HG03565 (cell line): ENCODE data around the gene COL6A6.
"Not testable (repeated sequence)": the region's sequence is repeated elsewhere in the genome, so short reads cannot be mapped to it uniquely, and the experiment has no call there.

ENCODE experiments used
- ATAC-seq: cut with Tn5 transposase; IDR thresholded peaks from one replicate; pipeline ENCODE4 v1.9.1; 2021; ENCODE audit warnings: mild to moderate bottlenecking, moderate library complexity; ENCODE audit not compliant: unreplicated experiment

COL6A6 gene

DNA sequence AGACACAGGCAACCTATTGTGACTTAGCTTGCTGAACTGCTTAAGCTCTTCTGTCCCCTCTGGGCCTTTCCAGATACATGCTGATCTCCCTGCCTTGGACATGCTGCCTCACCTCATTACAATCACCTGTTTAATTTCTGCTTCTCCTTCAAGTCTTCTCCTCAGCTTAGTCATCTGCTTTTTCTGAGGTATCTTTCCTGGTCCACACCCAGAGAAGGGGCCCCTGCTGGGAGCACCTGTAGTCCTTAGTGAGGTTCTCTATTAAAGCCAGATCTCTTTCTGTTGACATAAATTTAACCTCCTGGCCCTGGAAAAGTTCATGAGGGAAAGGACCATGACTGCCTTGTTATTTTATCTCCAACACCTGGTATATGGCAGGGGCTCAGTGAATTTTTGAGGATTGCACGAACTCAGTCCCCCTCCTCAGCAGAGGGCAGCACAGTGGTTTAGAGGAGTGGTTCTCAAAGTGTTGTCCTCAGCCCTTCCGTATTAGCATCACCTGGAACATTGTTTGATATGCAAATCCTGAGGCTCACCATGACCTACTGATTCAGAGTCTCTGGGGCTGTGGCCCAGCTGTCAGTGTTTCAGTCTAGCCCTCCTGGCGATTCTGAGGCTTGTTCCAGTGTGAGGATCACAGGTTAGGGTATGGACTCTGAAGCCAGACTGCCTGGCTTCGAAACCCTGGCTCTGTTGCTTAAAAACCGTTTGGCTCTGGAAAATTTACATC, 12.7 kb downstream of the COL6A6 start:
- ATAC-seq: no peak

DNA sequence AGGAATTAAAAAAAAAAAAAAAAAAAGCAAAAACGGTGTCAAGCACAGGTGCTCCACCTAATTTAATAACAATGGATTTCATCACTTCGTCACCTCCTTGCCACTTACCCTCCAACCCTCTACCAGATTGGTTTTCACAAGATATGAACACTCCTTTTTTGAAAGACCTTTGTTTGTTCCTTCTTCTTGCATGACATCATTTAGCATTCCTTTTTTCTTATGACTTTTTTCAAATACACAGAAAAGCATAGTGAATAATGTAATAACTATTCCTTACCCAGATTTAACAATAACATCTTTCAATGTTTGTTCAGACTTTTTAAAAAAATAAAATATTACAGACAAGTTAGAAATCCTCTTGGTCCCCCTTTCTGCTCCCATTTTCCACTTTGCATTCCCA, 16.3 kb downstream of the COL6A6 start:
- no peak for ATAC-seq

DNA sequence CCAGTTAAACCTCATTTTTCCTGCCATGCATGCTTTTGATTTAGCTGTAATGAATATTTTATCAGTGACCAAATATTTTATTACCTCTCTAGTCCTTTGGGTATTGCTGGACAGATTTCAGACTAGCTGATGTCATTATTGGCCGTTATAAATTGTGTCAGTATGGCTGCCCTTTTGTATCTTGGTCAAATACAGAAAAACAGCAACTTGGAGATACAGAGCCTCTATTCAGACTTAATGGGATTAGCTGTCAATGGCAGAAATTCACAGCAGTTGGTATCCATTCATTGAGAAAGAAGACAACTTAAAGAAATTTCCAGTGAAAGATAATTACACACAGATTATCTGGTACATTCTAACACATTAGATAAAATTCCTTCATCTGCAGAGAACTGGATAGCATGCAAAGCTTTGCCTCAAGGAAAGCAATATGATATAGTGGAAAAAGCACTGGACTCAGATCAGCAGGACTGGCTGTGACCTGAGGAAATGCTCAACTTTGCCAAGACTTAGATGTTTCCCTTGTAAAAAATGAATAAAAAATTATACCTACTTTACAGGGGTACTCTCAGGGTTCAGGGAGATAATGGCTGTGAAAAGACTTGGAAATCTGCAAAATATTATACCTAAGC, 20.8 kb downstream of the COL6A6 start:
- no peak for ATAC-seq

DNA sequence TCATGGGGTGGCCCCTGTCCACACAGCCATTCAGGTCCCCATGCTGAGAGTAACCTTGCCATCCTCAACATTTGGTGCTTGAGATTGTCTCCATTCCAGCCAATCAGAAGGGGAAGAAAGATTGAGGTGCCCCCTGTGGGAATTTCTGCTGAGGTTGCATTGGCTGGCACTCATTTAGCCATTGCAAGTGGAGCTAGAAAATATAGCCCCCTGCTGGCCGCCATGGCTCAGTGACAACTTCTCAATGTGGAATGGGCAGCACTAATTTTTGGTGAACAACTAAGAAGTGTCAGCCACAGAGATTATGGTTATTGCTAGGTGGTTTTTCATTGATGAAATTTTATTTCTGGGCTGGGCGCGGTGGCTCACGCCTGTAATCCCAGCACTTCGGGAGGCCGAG, 22.0 kb downstream of the COL6A6 start:
- no peak for ATAC-seq

DNA sequence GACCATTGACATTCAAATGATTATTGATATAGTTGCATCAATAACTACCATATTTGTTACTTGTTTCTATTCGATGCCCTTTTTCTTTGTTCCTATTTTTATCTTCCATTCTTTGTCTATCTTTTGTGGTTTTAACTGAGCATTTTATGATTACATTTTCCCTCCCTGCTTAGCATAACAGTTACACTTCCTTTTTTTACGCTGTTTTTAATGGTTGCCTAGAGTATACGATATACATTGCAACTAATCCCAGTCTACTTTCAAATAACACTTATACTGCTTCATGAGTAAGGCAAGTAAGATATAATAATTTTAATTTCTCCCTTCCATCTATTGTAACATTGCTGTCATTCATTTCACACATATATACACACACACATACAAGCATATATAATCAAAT, 26.3 kb downstream of the COL6A6 start:
- ATAC-seq: no peak

DNA sequence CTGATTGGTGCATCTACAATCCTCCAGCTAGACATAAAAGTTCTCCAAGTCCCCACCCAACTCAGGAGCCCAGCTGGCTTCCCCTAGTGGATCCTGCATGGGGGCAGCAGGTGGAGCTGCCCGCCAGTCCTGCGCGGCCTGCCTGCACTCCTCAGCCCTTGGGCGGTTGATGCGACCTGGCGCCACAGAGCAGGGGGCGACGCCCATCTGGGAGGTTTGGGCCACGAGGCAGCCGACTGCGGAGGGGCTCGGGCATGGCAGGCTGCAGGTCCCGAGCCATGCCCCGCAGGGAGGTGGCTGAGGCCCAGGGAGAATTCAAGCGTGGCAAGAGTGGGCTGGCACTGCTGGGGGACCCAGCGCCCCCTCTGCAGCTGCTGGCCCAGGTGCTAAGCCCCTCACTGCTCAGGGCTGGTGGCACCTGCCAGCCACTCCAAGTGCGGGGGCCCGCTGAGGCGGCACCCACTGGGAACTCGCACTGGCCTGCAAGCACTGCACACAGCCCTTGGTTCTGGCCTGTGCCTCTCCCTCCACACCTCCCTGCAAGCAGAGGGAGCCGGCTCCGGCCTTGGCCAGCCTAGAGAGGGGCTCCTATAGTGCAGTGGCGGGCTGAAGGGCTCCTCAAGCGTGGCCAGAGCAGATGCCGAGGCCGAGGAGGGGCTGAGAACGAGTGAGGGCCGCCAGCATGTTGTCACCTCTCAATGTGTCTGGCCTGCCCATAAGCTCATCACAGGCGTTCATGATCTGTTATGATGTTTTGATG, 30.1 kb downstream of the COL6A6 start:
- no peak for ATAC-seq

DNA sequence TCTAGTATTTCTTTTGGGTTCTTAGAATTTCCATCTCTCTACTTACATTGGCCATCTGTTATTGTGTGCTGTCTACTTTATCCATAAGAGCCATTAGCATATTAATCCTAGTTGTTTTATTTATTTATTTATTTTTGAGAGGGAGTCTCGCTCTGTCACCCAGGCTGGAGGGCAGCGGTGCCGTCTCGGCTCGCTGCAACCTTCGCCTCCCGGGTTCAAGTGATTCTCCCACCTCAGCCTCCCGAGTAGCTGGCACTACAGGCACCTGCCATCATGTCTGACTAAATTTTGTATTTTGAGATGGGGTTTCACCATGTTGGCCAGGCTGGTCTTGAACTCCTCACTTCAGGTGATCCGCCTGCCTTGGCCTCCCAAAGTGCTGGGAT, 30.7 kb downstream of the COL6A6 start:
- ATAC-seq: not testable (repeated sequence)

DNA sequence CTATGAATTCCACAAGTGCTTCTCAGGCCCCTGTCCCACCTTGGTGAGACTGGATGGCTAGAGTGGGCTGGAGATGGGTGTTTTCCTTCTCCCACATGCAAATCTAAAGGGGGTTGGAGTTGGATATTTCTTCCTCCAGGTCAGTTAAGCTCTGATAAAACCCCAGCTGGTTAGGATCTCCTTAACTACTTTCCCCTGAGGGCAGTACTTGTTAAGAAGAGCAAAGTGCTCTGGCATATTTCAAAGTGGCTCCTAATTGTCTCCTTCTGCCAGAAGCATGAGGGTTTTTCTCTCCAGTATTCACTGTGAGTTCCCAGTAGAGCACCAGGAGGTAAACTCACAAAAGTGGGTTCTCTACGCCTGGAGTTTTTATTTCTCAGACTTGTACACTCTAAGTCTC, 31.4 kb downstream of the COL6A6 start:
- ATAC-seq: no peak

DNA sequence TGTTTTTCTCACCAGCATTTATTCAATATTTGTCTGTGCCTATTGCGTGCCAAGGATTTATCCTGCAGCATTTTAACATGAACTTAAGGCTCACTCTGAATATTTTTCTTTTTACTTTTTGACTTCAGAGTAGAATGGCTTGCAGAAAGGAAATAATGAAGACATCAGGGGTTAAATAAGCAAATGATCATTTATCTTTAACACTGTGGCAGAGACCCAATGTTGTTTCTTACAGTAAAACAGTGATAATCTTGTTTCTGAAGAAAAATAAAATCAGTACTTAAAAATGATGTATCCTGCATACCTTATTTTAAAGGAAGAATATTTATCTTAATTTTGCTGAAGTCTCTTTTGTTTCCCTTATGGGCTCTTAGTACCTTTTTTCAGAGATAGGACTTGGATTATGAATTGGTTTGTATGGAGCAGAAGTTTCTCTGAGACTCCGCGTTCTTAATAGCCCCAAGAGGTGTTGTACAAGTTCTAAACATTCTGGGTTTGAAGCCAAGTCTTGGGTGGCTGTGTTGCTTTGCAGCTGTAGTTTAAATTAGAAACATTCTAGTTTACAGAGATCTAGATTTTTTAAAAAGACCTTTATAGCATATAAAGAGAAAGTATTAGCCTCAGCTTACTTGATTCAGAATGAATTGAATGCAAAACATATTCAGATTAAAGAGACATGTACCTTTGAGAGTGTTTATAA, 40.5 kb downstream of the COL6A6 start:
- ATAC-seq: no peak

DNA sequence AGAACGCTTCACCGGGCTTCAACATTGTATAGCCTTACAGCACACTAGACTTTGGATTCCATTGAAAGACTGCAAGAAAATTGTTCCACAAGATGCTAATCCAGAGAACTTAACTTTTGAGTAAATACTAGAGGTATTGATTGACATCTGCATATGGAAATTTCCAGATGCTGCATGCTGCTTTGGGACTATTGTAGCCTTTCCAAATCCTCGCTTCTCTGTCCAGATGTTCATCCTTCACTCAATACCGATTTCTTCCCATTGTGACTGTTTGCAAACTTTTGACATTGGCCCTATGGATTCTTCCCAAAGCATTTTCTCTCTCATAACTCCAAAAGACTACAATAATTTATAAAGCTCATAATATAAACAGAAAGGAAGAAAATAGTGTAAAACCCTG, 41.4 kb downstream of the COL6A6 start:
- ATAC-seq: no peak

DNA sequence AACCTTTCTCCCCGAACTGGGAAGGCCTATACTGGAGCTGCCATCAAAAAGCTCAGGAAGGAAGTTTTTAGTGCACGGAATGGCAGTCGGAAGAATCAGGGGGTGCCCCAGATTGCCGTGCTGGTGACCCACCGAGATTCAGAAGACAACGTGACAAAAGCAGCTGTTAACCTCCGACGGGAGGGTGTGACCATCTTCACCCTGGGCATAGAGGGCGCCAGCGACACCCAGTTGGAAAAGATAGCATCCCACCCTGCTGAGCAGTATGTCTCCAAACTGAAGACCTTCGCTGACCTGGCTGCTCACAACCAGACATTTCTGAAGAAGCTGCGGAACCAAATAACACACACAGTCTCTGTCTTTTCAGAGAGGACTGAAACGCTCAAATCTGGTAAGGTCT, 48.2 kb downstream of the COL6A6 start:
- no peak for ATAC-seq
